HCT116 (cell line): ENCODE results near the gene AIMP1.

Source experiments
- EZH2 ChIP-seq: fragments of 200-600 bp; sonication (generic); IDR thresholded peaks from 2 replicates; pipeline ENCODE4 v1.6.1; 2017; ENCODE audit warnings: antibody characterized with exemption, mixed run types
- SIN3A ChIP-seq: IDR thresholded peaks from 2 replicates; pipeline ENCODE4 v1.6.1; 2012; ENCODE audit warnings: low read depth

- TF ChIP-seq EZH2: no peak
- no peak for TF ChIP-seq SIN3A
Observed at GRCh38 chr4:106312997-106313522, 3.3 kb upstream of the AIMP1 start.
